Sciatic nerve (tissue), 2 donors: Measurements from ENCODE around the gene ROBO3. TPM values are rescaled to one million over a fixed set of nuclear protein-coding genes. Genes with fewer than 3 reads are reported as not detected.

ENCODE experiments used
- ATAC-seq: fragments of 200-7000 bp; cut with Tn5 transposase; one replicate; pipeline ENCODE4 v1.9.1; 2020; ENCODE audit warnings: mild to moderate bottlenecking, moderate library complexity
- DNase-seq: peaks from one replicate; pipeline ENCODE4 v3.0.0-alpha.2; 2020; ENCODE audit warnings: low spot score
- intact Hi-C: fragments of 100-400 bp; cut with DNase I; formaldehyde crosslinking; loops from one replicate; pipeline ENCODE4 v1.14.2; 2022
- total RNA-seq: library from RNA; stranded (reverse); fragmentation: NEBNext Ultra II Directional; extraction: Animal tissue kit (Norgen Biotek cat#: 25700); gene quantifications from one replicate; pipeline ENCODE4 v1.2.1, GENCODE V29; 2021
- donor health status: DM: no; HTN: no; CAD: no.
- donor health status: DM: no; HTN: no; CAD: no.

ROBO3 gene
- total RNA-seq, 1 donor from 2014 or later = 36.6 TPM

- intact Hi-C loops = no loop called here
- DNase-seq (no peak), ATAC-seq (no peak)
Measured at GRCh38 chr11:124841840-124842239, 23.4 kb upstream of the ROBO3 start.

- DNase-seq = no peak
- intact Hi-C loops = no loop called here
- no peak for ATAC-seq
Measured at GRCh38 chr11:124842305-124842704, 22.9 kb upstream of the ROBO3 start.

GRCh38 chr11:124843616-124843910, 21.7 kb upstream of the ROBO3 start:
- DNase-seq = no peak
- intact Hi-C loops = no loop called here
- ATAC-seq = no peak

GRCh38 chr11:124844664-124845079, 20.6 kb upstream of the ROBO3 start:
- ATAC-seq (no peak), DNase-seq (no peak)
- intact Hi-C loops = no loop called here

- intact Hi-C loops = no loop called here
- no peak for ATAC-seq
- no peak for DNase-seq
Measured at GRCh38 chr11:124846070-124846673, 19.1 kb upstream of the ROBO3 start.

- intact Hi-C loops = no loop called here
- DNase-seq = no peak
- no peak for ATAC-seq
Measured at GRCh38 chr11:124859171-124859570, 6.1 kb upstream of the ROBO3 start.

GRCh38 chr11:124861670-124862069, 3.6 kb upstream of the ROBO3 start:
- DNase-seq (no peak), ATAC-seq (no peak)
- intact Hi-C loops = loop anchor here (10.0 kb wide), 1 partner anchor 187 kb away; the partner anchor contains the start of genes SIAE and SPA17

- intact Hi-C loops = loop anchor here (10.0 kb wide), 1 partner anchor 188 kb away; the partner anchor contains the start of genes SIAE and SPA17
- no peak for DNase-seq
- peak; percentile 80 for ATAC-seq
Measured at GRCh38 chr11:124863137-124863825, 2.0 kb upstream of the ROBO3 start.

- ATAC-seq = peak; percentile 8
- intact Hi-C loops = loop anchor here (10.0 kb wide), 1 partner anchor 189 kb away; the partner anchor contains the start of genes SIAE and SPA17
- no peak for DNase-seq
Measured at GRCh38 chr11:124863826-124864165, 1.4 kb upstream of the ROBO3 start.

- intact Hi-C loops = loop anchor here (10.0 kb wide), 1 partner anchor 190 kb away; the partner anchor contains the start of genes SIAE and SPA17
- DNase-seq (no peak), ATAC-seq (no peak)
Measured at GRCh38 chr11:124864176-124864891, 898 bp upstream of the ROBO3 start.

- ATAC-seq (no peak), DNase-seq (no peak)
- intact Hi-C loops = loop anchor here (10.0 kb wide), 1 partner anchor 190 kb away; the partner anchor contains the start of genes SIAE and SPA17
Measured at GRCh38 chr11:124864892-124865180, 396 bp upstream of the ROBO3 start.

GRCh38 chr11:124865902-124866851, 945 bp downstream of the ROBO3 start:
- ATAC-seq (no peak), DNase-seq (no peak)
- intact Hi-C loops = loop anchor here (10.0 kb wide), 1 partner anchor 191 kb away; the partner anchor contains the start of genes SIAE and SPA17

- intact Hi-C loops = loop anchor here (10.0 kb wide), 1 partner anchor 193 kb away; the partner anchor contains the start of genes SIAE and SPA17
- peak; percentile 45 for DNase-seq
- ATAC-seq = no peak
Measured at GRCh38 chr11:124867700-124868099, 2.5 kb downstream of the ROBO3 start.

- intact Hi-C loops = loop anchor here (10.0 kb wide), 1 partner anchor 194 kb away; the partner anchor contains the start of genes SIAE and SPA17
- no peak for ATAC-seq
- peak; percentile 43 for DNase-seq
Measured at GRCh38 chr11:124868331-124869274, 3.4 kb downstream of the ROBO3 start.

GRCh38 chr11:124869331-124869730, 4.1 kb downstream of the ROBO3 start:
- DNase-seq (peak; percentile 49), ATAC-seq (no peak)
- intact Hi-C loops = loop anchor here (10.0 kb wide), 1 partner anchor 195 kb away; the partner anchor contains the start of genes SIAE and SPA17

- DNase-seq = no peak
- intact Hi-C loops = loop anchor here (10.0 kb wide), 1 partner anchor 195 kb away; the partner anchor contains the start of genes SIAE and SPA17
Measured at GRCh38 chr11:124869856-124870387, 4.7 kb downstream of the ROBO3 start.

GRCh38 chr11:124870430-124870829, 5.2 kb downstream of the ROBO3 start:
- ATAC-seq (no peak), DNase-seq (no peak)
- intact Hi-C loops = no loop called here

More at GRCh38 chr11:124869856-124870387, 4.7 kb downstream of the ROBO3 start:
- ATAC-seq = no peak
